Measurements from ENCODE around the gene HLTF.
A peak's percentile ranks its signal among the peaks of the same experiment; 100 is the strongest.

The HLTF gene

GRCh38 chr3:149016669-149017541 is 69.4 kb downstream of the HLTF start:
- ATAC-seq (peak; percentile 59), DNase-seq (no peak)

GRCh38 chr3:149016242-149016641 is 70.1 kb downstream of the HLTF start:
- DNase-seq (no peak), ATAC-seq (no peak)

- no peak for ATAC-seq
- DNase-seq, result no peak
These were observed 70.9 kb downstream of the HLTF start for GRCh38 chr3:149015393-149015792.

GRCh38 chr3:149013726-149014125 is 72.6 kb downstream of the HLTF start:
- no peak for ATAC-seq
- DNase-seq, result no peak

- DNase-seq (no peak), ATAC-seq (no peak)
These were observed 74.7 kb downstream of the HLTF start for GRCh38 chr3:149011676-149012075.

GRCh38 chr3:149010966-149011365 is 75.4 kb downstream of the HLTF start:
- ATAC-seq (no peak), DNase-seq (no peak)

- ATAC-seq (no peak), DNase-seq (no peak)
These were observed 75.8 kb downstream of the HLTF start for GRCh38 chr3:149010504-149010951.

GRCh38 chr3:149009732-149010131 is 76.6 kb downstream of the HLTF start:
- peak; percentile 88 for ATAC-seq

GRCh38 chr3:149007567-149008257 is 78.6 kb downstream of the HLTF start:
- ATAC-seq, result no peak

More at GRCh38 chr3:149009732-149010131, 76.6 kb downstream of the HLTF start:
- no peak for DNase-seq

GRCh38 chr3:149005416-149005815 is 80.9 kb downstream of the HLTF start:
- ATAC-seq, result no peak
- DNase-seq, result no peak

More at GRCh38 chr3:149007567-149008257, 78.6 kb downstream of the HLTF start:
- DNase-seq, result no peak

GRCh38 chr3:149004622-149005021 is 81.7 kb downstream of the HLTF start:
- no peak for DNase-seq
- no peak for ATAC-seq

GRCh38 chr3:149003653-149004305 is 82.6 kb downstream of the HLTF start:
- ATAC-seq, result no peak

GRCh38 chr3:149001727-149002126 is 84.6 kb downstream of the HLTF start:
- ATAC-seq (no peak), DNase-seq (no peak)

More at GRCh38 chr3:149003653-149004305, 82.6 kb downstream of the HLTF start:
- no peak for DNase-seq

GRCh38 chr3:149000206-149000745 is 86.1 kb downstream of the HLTF start:
- DNase-seq (no peak), ATAC-seq (no peak)

GRCh38 chr3:148999806-149000205 is 86.5 kb downstream of the HLTF start:
- no peak for ATAC-seq
- DNase-seq, result no peak

- ATAC-seq, result no peak
- no peak for DNase-seq
These were observed 87.5 kb downstream of the HLTF start for GRCh38 chr3:148998715-148999423.

GRCh38 chr3:148998297-148998696 is 88.0 kb downstream of the HLTF start:
- no peak for ATAC-seq
- DNase-seq, result no peak

- no peak for DNase-seq
- ATAC-seq, result no peak
These were observed 88.7 kb downstream of the HLTF start for GRCh38 chr3:148997623-148998022.

- ATAC-seq, result no peak
These were observed 93.6 kb downstream of the HLTF start for GRCh38 chr3:148992635-148993255.

GRCh38 chr3:148992027-148992634 is 94.2 kb downstream of the HLTF start:
- ATAC-seq (peak; percentile 7), DNase-seq (peak; percentile 43)

More at GRCh38 chr3:148992635-148993255, 93.6 kb downstream of the HLTF start:
- DNase-seq, result no peak

Data from stimulated activated naive CD8-positive, alpha-beta T cell treated with anti-CD3 and anti-CD28 coated beads, Interleukin-15, Interleukin-2, amounts not matched to agents 100 U/mL and 50 U/mL, for 24 hours (primary cell).